NCI-H69 (cell line): ENCODE results near the gene CCL27.

Experiments
- DNase-seq: peaks from one replicate; lab custom pipeline; 2025; lab: John Stamatoyannopoulos, UW

Gene CCL27, protein sequence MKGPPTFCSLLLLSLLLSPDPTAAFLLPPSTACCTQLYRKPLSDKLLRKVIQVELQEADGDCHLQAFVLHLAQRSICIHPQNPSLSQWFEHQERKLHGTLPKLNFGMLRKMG

DNA sequence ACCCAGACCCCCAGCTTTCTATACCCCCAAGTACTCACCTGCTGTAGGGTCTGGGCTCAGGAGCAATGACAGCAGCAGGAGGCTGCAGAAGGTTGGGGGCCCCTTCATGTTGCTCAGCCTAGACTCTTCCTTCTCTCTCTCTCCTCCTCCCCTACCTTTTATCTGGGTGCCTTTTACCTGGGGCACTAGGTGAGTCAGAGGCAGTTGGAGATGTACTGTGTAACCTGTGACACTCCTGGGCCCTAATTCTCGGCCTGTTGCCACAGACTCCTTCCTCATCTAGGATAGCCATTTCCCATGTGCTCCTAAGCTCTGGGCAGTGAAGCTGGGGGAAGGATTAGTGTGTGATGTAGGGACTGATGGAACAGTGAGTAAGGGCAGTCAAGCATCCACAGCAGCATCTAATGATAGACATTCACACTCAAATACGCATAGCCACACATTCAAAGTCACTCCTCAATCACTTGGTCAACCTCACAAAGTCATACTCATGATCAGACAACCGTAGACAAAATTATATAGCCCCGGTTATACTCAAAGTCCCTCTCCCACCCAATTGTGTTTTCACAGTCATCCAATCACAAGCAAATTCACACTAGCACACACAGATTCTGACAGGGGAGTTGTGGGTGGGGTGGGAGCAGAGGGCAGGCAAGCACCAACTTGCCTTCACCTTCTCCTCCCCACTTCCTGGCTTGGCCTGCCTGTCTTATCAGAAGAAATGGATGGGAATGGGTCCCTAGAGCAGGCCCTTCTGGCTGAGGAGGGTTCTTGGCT, at the start of gene CCL27:
Gene CCL27, minus strand, starts transcription at position 132 of the 777 bp plus-strand sequence. Its CDS starts 24 bp downstream, at position 108.
- DNase-seq: no peak

DNA sequence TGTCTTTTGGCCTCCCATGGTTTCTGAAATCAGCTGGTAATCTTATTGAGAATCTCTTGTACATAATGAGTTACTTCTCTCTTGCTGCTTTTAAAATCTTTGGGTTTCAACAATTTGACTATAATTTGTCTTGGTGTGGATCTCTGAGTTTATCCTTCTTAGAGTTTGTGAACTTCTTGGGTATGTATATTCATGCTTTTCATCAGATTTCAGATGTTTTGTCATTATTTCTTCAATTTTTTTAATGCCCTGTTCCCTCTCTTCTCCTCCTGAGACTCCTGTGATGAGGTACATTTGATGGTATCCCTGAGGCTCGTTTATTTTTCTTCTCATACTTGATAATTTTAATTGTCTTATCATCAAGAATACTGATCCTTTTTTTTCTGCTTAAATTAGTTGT, 49.7 kb upstream of the CCL27 start:
- DNase-seq: no peak

DNA sequence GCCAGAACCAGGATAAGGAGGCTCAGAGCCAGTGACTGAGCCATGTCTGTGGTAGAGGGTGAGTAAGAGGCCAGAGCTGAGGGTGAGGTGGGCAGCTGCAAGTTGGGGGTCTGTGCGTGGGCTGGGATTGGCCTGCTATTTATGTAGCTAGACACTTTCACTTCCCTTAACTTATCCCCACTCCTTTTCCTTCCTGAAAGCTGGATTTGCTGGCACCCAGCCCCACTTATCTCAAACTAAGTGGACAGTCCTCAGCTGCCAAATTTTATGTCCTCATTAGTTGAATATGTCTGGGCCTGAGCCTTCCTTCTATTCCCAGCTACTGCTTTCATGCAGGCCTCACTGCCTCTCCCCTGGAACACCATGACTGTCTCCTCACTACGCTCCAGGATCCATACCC, 47.6 kb upstream of the CCL27 start, which contains the start of gene CCL21:
Gene CCL21, minus strand, starts transcription at position 114 of the 400 bp plus-strand sequence. Its CDS starts 70 bp downstream, at position 44.
- no peak for DNase-seq

DNA sequence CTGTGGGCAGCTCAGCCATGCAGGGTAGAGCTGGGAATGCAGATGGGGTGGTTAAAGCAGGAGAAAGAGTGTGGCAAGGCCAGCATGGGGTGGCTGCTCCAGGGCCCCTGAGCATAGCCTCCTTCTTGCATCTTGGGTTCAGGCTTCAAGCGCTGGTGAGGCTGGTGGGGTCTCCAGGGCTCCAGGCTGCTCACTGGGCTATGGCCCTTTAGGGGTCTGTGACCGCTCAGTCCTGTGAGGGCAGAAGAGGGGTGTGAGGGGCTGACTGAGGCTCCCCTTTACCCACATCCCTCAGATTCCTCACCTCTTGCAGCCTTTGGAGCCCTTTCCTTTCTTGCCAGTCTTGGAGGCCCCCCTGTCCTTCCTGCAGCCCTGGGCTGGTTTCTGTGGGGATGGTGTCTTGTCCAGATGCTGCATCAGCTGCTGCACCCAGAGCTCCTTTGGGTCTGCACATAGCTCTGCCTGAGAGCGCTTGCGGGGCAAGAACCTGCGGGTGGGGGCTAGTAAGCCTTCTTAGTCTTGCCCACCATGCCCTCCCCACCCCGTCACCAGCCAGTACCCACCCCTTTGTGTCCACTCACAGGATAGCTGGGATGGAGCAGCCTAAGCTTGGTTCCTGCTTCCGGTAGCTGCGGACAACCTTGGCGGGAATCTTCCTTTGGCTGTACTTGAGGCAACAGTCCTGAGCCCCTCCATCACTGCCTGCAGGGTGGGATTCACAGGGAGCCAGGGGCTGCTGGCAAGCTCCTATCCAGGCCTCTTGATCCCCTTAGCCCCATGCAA, 46.9 kb upstream of the CCL27 start:
- DNase-seq: no peak

DNA sequence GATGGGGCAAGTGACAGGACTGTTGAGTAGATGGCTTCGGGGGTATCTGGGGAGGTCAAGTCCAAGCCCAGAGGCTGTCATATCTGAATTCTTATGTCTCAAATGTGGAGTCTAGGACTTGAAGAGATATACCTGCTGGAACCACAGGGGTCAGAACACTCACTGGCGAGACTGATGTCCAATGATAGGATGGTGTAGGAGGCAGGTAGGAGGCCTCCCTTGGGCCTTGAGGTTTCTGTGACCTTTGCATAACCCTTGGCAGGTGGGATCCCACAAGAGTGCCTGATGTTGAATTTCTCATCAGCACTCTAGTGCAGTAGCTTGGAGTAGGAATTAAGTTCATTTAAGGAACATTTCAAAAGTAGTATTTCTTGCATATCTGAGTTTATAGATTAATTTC, 44.7 kb upstream of the CCL27 start:
- no peak for DNase-seq

DNA sequence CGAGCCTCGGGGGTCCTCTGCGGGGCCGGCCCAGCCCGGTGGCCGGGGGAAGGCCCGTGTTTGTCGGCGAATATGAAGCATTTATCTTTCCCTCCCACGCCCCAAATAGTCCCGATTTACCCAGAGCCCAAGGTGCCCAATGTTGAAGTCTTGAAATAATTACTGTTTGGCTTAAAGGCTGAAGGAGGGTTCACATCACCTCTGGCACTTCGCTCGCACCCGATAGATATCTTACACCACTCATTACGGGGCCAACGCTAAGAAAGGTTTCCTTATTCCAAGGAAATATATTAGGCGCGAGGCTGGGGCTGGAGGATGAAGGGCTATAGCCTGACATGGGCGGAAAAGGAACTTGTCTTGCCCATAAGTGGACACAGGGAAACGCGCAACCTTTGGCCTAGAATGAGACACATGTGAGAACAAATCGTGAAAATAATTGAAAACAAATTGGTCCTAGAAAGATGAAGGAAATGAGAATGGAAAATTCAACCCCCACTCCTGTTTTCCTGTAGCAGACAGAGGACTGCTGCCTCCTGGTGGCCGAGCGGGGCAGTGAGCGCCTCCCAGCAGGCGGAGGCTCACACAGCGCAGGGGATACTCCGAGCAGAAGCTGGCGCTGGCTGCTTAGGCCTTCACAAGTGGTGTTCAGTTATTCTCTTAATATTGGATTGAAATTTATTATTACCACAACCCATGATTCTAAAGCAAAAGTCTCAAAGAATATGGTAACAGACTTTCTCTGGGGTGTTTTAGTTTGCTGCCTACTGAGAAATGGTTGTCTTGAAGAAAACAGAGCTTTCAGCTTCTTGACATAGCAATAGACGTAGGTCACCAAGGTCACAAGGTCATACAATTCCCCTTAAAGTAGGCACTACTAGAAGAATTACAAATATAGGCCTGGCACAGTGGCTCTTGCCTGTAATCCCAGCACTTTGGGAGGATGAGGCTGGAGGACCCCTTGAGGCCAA, 39.6 kb upstream of the CCL27 start:
- peak; percentile 76 for DNase-seq

DNA sequence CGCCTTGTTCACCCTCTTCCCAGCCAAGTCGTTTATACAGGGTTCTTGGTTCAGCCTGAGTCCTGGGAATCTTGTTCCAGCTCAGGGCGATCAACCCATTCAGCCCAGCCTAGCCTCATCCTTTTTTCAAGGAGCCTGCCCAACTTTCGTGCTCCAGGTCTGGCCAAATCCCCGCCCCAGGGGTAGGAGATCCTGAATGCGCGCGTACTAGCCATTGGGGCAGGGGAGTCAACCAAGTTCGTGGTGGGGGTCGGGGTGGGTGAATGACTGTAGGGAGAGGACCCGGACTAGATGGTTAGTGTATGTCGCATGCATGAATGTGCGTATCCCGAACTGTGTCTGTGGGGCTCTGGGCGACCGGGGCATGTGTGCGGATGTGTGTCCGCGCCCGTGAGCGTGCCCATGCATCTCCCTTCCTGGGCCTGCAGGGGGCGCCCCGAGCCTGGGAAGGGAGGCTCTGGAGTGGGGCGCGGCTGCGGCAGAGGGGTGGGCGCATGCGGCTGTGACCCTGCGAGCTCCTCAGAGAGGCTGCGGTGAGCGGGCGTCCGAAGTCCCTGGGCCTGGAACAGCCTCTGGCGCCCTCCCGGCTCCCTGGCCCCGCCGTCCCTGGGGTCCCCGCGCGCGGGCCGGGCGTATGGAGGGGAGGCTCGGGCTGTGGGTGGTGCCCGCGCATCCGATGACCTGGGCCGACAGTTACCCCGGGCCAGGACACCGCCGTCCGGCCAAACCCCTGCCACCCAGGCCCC, 38.7 kb upstream of the CCL27 start:
- peak; percentile 78 for DNase-seq

DNA sequence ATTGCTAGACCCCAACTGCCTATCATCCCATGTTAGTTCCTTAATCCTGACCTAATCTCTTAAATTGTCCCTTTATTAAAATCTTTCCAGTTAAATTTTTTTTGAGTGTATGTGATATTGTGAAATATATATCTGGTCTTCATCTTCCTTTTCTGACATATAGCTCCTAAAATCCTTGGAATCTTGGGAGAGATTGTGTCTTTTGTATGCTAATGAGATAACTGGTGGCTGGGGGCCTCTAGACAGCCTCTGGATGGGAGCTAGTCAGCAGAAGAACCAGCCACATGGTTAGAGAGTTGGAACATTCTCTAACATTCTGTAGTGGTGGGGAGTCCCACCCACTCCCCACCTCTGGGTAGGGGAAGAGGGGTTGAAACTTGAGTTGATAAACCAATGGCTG, 32.4 kb upstream of the CCL27 start:
- no peak for DNase-seq

DNA sequence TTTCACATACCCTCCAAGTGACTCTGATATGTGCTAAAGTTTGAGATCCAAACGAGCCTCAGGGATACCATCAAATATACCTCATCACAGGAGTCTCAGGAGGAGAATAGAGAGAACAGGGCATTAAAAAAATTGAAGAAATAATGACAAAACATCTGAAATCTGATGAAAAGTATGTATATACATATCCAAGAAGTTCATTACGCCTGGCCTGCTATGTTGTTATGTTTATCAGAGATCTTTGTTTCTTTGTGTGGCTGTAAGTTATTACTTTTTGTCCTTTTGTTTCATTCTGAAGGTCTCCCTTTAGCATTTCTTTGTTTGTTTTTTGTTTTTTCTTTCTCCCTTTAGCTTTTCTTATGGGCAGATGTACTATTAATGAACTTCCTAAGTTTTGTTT, 31.1 kb upstream of the CCL27 start:
- DNase-seq: no peak

DNA sequence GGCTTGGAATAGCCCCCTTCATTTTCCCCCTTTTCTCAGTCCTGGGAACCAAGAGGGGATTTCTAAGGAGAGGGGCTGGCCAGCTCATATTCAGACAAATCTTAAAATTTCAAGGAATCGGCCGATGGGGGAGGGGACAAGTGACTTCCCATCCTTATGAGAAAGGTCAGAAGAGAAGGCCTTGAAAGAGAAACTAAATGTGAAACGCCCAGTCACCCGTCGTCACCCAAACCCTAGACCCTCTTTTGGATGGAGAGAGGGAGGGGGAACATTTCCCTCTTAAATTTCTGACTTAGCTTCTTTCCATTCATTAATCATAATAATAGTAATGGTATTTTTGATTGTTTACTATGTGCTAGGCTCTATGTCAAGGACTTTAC, 29.5 kb upstream of the CCL27 start:
- no peak for DNase-seq

DNA sequence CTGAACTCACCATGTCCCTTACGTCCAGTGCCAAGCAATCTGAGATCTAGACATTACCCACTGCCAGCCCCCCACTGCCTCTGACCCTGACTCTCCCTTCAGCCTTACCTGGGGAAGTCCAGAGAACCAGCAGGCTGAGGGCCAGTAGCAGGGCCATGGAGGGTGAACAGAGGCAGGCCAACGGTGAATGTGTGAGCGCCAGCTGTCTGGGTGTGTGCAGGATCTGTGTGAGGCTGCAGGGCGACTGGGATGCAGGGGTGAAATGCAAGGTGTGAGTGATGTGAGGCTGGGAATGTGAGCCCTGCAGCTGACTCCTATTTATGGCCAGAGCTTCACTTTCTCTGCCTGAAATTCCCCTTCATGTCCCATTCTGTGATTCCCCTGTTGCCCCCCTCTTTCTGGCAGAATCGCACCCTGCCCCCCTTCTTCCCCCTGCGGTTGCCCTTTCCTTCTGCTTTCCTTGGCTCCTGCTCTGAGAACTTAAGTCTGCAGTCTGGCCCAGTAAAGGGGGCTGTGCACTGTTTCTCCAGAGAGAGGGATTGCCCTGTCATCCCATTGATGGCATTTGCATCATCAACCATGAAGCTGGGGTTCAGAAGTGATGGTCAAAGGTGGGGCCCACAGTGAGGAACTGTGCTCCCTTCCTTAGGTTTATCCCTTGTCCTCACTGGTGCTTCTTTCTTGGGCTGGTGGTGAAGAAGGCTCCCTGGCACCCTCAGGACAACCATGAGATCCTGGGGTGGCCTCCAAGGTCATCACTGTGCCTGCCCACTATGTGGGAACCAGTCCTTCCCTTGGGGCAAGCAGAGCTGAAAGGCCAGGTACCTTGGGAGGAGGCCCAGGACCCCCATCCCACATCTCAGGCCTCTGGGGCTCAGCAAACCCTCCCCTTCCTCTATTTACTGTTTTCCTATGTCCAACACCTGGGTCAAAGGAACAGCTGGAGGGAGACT, 28.8 kb upstream of the CCL27 start, which contains the start of gene CCL19:
Gene CCL19, minus strand, starts transcription at position 294 of the 953 bp plus-strand sequence. Its CDS starts 137 bp downstream, at position 157.
- DNase-seq: no peak

DNA sequence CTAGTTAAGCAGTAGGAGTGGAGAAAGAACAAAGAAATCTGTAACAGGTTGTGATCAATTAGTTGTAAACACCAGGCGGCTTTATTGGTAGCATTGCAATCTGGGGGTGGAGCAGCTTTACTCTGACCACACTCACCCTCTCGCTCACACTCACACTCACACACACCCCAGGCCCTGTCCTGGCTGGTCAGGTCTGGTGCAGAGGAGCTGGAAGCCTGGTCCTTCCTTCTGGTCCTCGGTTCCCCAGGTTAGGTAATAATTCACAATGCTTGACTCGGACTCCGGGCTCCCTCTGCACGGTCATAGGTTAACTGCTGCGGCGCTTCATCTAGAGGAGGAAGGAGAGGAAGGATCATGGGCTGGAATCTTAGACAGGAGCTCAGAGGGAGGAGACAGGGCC, 27.1 kb upstream of the CCL27 start:
- DNase-seq: no peak

DNA sequence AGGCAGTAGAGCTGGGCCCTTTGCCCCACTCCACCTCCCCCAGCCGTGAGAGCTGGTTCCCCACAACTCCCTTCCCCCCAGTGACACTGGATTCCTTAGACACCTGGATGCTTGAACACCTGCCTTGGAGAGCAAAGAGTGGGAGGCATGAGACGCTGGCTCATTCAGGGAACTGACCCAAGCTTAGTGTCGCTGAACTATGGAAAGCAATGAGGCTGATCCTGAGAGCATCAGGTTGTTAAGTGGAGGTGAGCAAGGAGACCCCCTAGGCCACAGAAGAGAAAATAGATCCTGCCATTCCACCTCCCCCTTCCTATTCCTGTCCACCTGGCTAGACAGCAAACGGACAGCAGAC, 26.6 kb upstream of the CCL27 start:
- DNase-seq: peak; percentile 73

DNA sequence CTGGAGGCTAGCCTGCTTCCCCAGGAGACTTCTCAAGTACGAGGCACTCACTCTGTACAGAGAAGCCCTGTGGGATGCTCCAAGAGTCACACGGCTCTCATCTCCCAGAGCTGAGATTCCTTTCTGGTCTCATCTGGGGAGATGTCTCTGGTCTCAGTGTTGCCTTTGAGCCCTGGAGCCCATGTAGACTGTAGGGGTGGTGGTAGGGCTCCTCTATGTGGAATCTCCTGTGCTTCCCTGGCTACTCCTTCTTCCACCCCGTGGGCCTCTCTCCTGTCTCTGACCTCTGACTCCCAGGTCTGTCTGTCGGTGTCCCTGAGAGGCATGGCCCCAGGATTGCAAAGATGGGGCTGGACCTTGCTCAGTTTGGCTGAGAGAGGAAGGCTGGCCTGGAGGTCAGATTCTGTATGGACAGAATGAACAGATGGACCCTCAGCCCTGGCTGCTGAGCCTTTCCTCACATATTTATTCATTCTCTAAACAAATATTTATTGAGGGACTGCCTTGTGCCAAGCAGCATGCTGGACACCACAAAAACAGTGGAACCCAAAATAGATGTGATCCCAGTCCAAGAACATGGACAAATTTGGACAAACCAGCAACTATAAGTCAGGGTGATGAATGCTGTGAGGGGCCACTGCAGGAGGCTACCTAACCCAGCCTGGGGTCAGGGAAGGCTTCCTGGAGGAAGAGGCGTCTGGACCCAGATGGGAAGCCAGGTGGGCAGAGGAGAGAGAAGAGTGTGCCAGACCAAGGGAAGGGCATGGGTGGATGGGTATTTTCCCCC, 26.1 kb upstream of the CCL27 start:
- peak; percentile 34 for DNase-seq

DNA sequence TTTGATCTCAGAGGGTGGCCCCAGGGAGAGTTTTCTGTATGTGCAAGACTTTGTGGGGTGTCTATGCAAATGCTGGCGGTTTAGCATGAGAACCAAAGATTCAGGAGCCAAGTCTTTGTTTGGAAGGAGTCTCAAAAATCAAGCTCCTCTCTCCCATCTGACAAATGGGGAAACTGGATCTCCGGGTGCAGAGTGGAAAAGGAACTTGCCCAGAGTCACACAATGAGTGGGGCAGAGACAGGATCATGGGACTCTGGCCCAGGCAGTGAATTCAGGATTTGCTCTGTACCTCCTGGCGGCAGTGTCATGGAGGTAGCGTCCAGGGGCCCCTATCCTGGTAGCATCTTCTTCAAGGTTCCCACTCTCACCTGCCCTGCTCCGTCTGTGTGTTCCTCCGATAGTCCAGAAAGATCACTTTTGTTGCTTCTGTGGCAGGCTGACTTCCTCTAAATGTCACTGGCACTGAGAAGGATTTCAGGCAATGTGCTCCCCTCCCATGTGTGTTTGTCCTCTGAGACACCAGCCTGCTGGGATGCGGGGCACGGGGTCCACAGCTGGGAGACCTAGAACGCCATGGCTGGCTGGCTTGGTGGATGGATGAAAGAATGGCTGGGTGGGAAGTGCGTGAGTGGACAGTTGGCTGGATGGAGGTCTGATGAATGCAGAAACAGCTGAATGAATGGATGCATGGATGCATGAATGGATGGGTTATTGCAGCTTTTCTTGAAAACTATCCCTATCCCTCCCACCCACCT, 25.0 kb upstream of the CCL27 start:
- no peak for DNase-seq

DNA sequence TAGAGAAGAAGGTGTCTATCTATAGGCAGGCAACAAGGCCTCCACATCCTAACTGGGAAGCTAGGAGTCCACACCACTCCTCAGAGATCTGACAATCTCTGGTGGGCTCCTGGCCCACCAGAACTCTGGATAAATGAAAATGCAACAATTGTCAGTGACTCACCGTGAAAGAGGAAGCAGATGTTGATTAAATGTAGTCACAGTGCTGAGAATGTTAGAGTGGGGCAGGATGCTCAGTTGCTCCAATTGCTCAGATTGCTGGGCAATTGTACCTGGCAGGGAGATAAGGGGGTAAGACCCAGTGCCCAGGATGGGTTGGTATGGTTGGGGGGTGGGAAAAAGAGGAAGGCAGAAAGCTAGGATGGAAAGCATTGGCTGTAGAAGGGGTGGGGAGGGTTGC, 24.3 kb upstream of the CCL27 start:
- DNase-seq: no peak

DNA sequence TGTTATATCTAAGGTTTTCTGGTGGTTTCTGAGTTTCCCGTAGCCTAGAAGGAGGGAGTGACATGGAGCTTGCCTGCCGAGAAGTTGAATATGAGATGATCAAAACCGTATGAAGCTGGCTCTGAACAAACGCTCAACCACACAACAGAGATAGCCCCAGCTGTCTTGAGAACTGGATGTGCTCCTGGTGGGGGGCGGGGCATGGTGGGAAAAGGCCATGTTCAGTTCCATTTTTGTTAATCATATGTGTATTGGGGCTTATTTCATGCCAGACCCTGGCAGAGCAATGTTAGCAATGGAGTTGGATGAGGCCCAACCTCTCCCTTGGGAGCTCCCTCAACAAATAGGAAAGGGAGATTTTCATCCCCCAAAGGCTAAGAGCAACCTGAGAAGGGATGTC, 23.8 kb upstream of the CCL27 start:
- DNase-seq: no peak

DNA sequence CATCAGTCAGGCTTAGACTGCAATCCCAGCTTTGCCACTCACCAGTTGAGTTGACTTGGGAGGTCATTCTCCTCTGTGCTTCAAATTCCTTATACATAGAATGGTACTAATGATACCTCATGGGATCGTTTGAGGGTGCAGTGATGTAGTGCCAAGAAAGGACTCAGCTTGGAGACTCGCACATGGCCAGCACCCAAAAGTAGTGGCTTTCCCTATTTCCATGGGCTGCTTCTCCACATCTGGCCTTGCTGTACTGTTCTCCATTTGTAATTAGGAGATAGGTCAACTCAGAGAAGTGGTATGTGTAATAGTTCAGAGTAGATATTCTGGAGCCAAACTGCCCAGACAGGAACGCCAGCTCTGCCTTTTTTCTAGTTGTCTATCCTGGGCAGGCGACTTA, 23.1 kb upstream of the CCL27 start:
- no peak for DNase-seq
